ENCODE measurements around the gene PKD1.
"Not testable (repeated sequence)": the region's sequence is repeated elsewhere in the genome, so short reads cannot be mapped to it uniquely, and the experiment has no call there.

The PKD1 gene

GRCh38 chr16:2142942-2143877 is 7.5 kb upstream of the PKD1 start:
- Histone ChIP-seq H3K4me1 (ENCODE audit: control insufficient read depth in 2 of 2, insufficient read depth in 2 of 2, low read length in 2 of 2) (peaks cover 9 to 17% of the 10 kb centered on the region in 2 donors), H3K9me3 (ENCODE audit: control insufficient read depth in 2 of 2, low read length in 2 of 2) (no peaks in the 10 kb centered on the region), H3K36me3 (ENCODE audit: control insufficient read depth in 2 of 2, insufficient read depth in 2 of 2, low read length in 2 of 2) (no peaks in the 10 kb centered on the region), H3K9ac (ENCODE audit: low read depth in 1 of 2, low read length in 2 of 2) (no peak overlapping the region), H3K27ac (ENCODE audit: low read depth in 2 of 2, low read length in 2 of 2) (no peak overlapping the region), H3K27me3 (ENCODE audit: control insufficient read depth in 2 of 2, insufficient read depth in 2 of 2, low read length in 2 of 2) (no peaks in the 10 kb centered on the region), H3K4me3 (ENCODE audit: low read length in 2 of 2) (no peak overlapping the region)

GRCh38 chr16:2135071-2135470 is 627 bp downstream of the PKD1 start:
- peak overlapping the region in 1 of 2 donors; percentile 33 for H3K9ac ChIP-seq (ENCODE audit: low read depth in 1 of 2, low read length in 2 of 2)
- not testable (repeated sequence) for H3K9me3 ChIP-seq (ENCODE audit: control insufficient read depth in 2 of 2, low read length in 2 of 2); H3K27me3 ChIP-seq (ENCODE audit: control insufficient read depth in 2 of 2, insufficient read depth in 2 of 2, low read length in 2 of 2); H3K36me3 ChIP-seq (ENCODE audit: control insufficient read depth in 2 of 2, insufficient read depth in 2 of 2, low read length in 2 of 2)
- H3K4me1 ChIP-seq (ENCODE audit: control insufficient read depth in 2 of 2, insufficient read depth in 2 of 2, low read length in 2 of 2): peaks cover 0 to 10% of the 10 kb centered on the region in 2 donors
- peak overlapping the region; percentile 42 to 48 for H3K27ac ChIP-seq (ENCODE audit: low read depth in 2 of 2, low read length in 2 of 2)
- H3K4me3 ChIP-seq (ENCODE audit: low read length in 2 of 2): peak overlapping the region; percentile 43 to 48

GRCh38 chr16:2133797-2134196 is 1.9 kb downstream of the PKD1 start:
- H3K36me3 ChIP-seq (ENCODE audit: control insufficient read depth in 2 of 2, insufficient read depth in 2 of 2, low read length in 2 of 2); H3K9ac ChIP-seq (ENCODE audit: low read depth in 1 of 2, low read length in 2 of 2); H3K4me1 ChIP-seq (ENCODE audit: control insufficient read depth in 2 of 2, insufficient read depth in 2 of 2, low read length in 2 of 2); H3K27ac ChIP-seq (ENCODE audit: low read depth in 2 of 2, low read length in 2 of 2); H3K27me3 ChIP-seq (ENCODE audit: control insufficient read depth in 2 of 2, insufficient read depth in 2 of 2, low read length in 2 of 2); H3K9me3 ChIP-seq (ENCODE audit: control insufficient read depth in 2 of 2, low read length in 2 of 2); H3K4me3 ChIP-seq (ENCODE audit: low read length in 2 of 2): not testable (repeated sequence)

GRCh38 chr16:2129890-2130447 is 5.7 kb downstream of the PKD1 start:
- H3K36me3 ChIP-seq (ENCODE audit: control insufficient read depth in 2 of 2, insufficient read depth in 2 of 2, low read length in 2 of 2); H3K9me3 ChIP-seq (ENCODE audit: control insufficient read depth in 2 of 2, low read length in 2 of 2); H3K9ac ChIP-seq (ENCODE audit: low read depth in 1 of 2, low read length in 2 of 2); H3K27me3 ChIP-seq (ENCODE audit: control insufficient read depth in 2 of 2, insufficient read depth in 2 of 2, low read length in 2 of 2); H3K27ac ChIP-seq (ENCODE audit: low read depth in 2 of 2, low read length in 2 of 2); H3K4me3 ChIP-seq (ENCODE audit: low read length in 2 of 2): not testable (repeated sequence)
- peaks cover 15 to 25% of the 10 kb centered on the region in 2 donors for H3K4me1 ChIP-seq (ENCODE audit: control insufficient read depth in 2 of 2, insufficient read depth in 2 of 2, low read length in 2 of 2)

GRCh38 chr16:2129251-2129650 is 6.4 kb downstream of the PKD1 start:
- not testable (repeated sequence) for H3K27ac ChIP-seq (ENCODE audit: low read depth in 2 of 2, low read length in 2 of 2); H3K9me3 ChIP-seq (ENCODE audit: control insufficient read depth in 2 of 2, low read length in 2 of 2); H3K4me3 ChIP-seq (ENCODE audit: low read length in 2 of 2); H3K9ac ChIP-seq (ENCODE audit: low read depth in 1 of 2, low read length in 2 of 2); H3K27me3 ChIP-seq (ENCODE audit: control insufficient read depth in 2 of 2, insufficient read depth in 2 of 2, low read length in 2 of 2); H3K36me3 ChIP-seq (ENCODE audit: control insufficient read depth in 2 of 2, insufficient read depth in 2 of 2, low read length in 2 of 2)
- H3K4me1 ChIP-seq (ENCODE audit: control insufficient read depth in 2 of 2, insufficient read depth in 2 of 2, low read length in 2 of 2): peaks cover 15 to 27% of the 10 kb centered on the region in 2 donors

GRCh38 chr16:2127630-2128280 is 7.9 kb downstream of the PKD1 start:
- Histone ChIP-seq H3K27ac (ENCODE audit: low read depth in 2 of 2, low read length in 2 of 2) (peak overlapping the region; percentile 72 to 84), H3K4me1 (ENCODE audit: control insufficient read depth in 2 of 2, insufficient read depth in 2 of 2, low read length in 2 of 2) (peaks cover 15 to 28% of the 10 kb centered on the region in 2 donors)
- not testable (repeated sequence) for H3K27me3 ChIP-seq (ENCODE audit: control insufficient read depth in 2 of 2, insufficient read depth in 2 of 2, low read length in 2 of 2); H3K9me3 ChIP-seq (ENCODE audit: control insufficient read depth in 2 of 2, low read length in 2 of 2); H3K4me3 ChIP-seq (ENCODE audit: low read length in 2 of 2); H3K9ac ChIP-seq (ENCODE audit: low read depth in 1 of 2, low read length in 2 of 2); H3K36me3 ChIP-seq (ENCODE audit: control insufficient read depth in 2 of 2, insufficient read depth in 2 of 2, low read length in 2 of 2)

GRCh38 chr16:2126928-2127556 is 8.7 kb downstream of the PKD1 start:
- not testable (repeated sequence) for H3K36me3 ChIP-seq (ENCODE audit: control insufficient read depth in 2 of 2, insufficient read depth in 2 of 2, low read length in 2 of 2); H3K9me3 ChIP-seq (ENCODE audit: control insufficient read depth in 2 of 2, low read length in 2 of 2); H3K27me3 ChIP-seq (ENCODE audit: control insufficient read depth in 2 of 2, insufficient read depth in 2 of 2, low read length in 2 of 2); H3K9ac ChIP-seq (ENCODE audit: low read depth in 1 of 2, low read length in 2 of 2); H3K4me3 ChIP-seq (ENCODE audit: low read length in 2 of 2)
- H3K27ac ChIP-seq (ENCODE audit: low read depth in 2 of 2, low read length in 2 of 2): peak overlapping the region; percentile 72 to 84
- peaks cover 15 to 28% of the 10 kb centered on the region in 2 donors for H3K4me1 ChIP-seq (ENCODE audit: control insufficient read depth in 2 of 2, insufficient read depth in 2 of 2, low read length in 2 of 2)

- not testable (repeated sequence) for H3K4me3 ChIP-seq (ENCODE audit: low read length in 2 of 2); H3K36me3 ChIP-seq (ENCODE audit: control insufficient read depth in 2 of 2, insufficient read depth in 2 of 2, low read length in 2 of 2); H3K9me3 ChIP-seq (ENCODE audit: control insufficient read depth in 2 of 2, low read length in 2 of 2); H3K27me3 ChIP-seq (ENCODE audit: control insufficient read depth in 2 of 2, insufficient read depth in 2 of 2, low read length in 2 of 2)
- peaks cover 15 to 28% of the 10 kb centered on the region in 2 donors for H3K4me1 ChIP-seq (ENCODE audit: control insufficient read depth in 2 of 2, insufficient read depth in 2 of 2, low read length in 2 of 2)
- peak overlapping the region in 1 of 2 donors; percentile 17 for H3K9ac ChIP-seq (ENCODE audit: low read depth in 1 of 2, low read length in 2 of 2)
- peak overlapping the region; percentile 34 to 84 for H3K27ac ChIP-seq (ENCODE audit: low read depth in 2 of 2, low read length in 2 of 2)
Observed at GRCh38 chr16:2126161-2126743, 9.4 kb downstream of the PKD1 start.

GRCh38 chr16:2125609-2126008 is 10.1 kb downstream of the PKD1 start:
- H3K9me3 ChIP-seq (ENCODE audit: control insufficient read depth in 2 of 2, low read length in 2 of 2); H3K36me3 ChIP-seq (ENCODE audit: control insufficient read depth in 2 of 2, insufficient read depth in 2 of 2, low read length in 2 of 2); H3K4me3 ChIP-seq (ENCODE audit: low read length in 2 of 2); H3K9ac ChIP-seq (ENCODE audit: low read depth in 1 of 2, low read length in 2 of 2); H3K27me3 ChIP-seq (ENCODE audit: control insufficient read depth in 2 of 2, insufficient read depth in 2 of 2, low read length in 2 of 2): not testable (repeated sequence)
- Histone ChIP-seq H3K27ac (ENCODE audit: low read depth in 2 of 2, low read length in 2 of 2) (peak overlapping the region; percentile 82 to 84), H3K4me1 (ENCODE audit: control insufficient read depth in 2 of 2, insufficient read depth in 2 of 2, low read length in 2 of 2) (peaks cover 15 to 28% of the 10 kb centered on the region in 2 donors)
